ENCODE measurements around the gene EARS2.

GRCh38 chr16:23495671-23496070 lies 61.5 kb downstream of the EARS2 start:
- TF ChIP-seq POLR2A (IDR thresholded peaks at IDR 0.05) (no peak), CTCF (IDR thresholded peaks at IDR 0.05) (no peak)
